Endodermal cell (in vitro differentiated cells): ENCODE data around the gene CDH26. TPM values are rescaled to one million over a fixed set of nuclear protein-coding genes. Genes with fewer than 3 reads are reported as not detected.

ENCODE experiments used
- DNase-seq: peaks from one replicate; pipeline ENCODE4 v3.0.0-alpha.2; 2017
- H3K27ac ChIP-seq: 2 replicates; pipeline ENCODE4 v1.5.1; 2013; ENCODE audit warnings: mild to moderate bottlenecking, low read depth, low read length, moderate library complexity
- H3K27me3 ChIP-seq: 2 replicates; pipeline ENCODE4 v1.6.1; 2013; ENCODE audit warnings: mild to moderate bottlenecking, low read length, moderate library complexity; ENCODE audit not compliant: insufficient read depth, control insufficient read depth, poor library complexity, severe bottlenecking
- H3K36me3 ChIP-seq: 2 replicates; pipeline ENCODE4 v1.7.0; 2013; ENCODE audit warnings: mild to moderate bottlenecking, low read length, moderate library complexity; ENCODE audit not compliant: control insufficient read depth, insufficient read depth
- H3K4me1 ChIP-seq: one replicate; pipeline ENCODE4 v1.7.0; 2013; ENCODE audit warnings: low read length; ENCODE audit not compliant: control insufficient read depth, insufficient read depth
- H3K4me3 ChIP-seq: 2 replicates; pipeline ENCODE4 v1.5.1; 2013; ENCODE audit warnings: mild to moderate bottlenecking, low read length, moderate library complexity
- H3K9ac ChIP-seq: 2 replicates; pipeline ENCODE4 v1.6.1; 2013; ENCODE audit warnings: mild to moderate bottlenecking, low read length, moderate library complexity; ENCODE audit not compliant: poor library complexity, severe bottlenecking; ENCODE audit errors: extremely low read depth
- H3K9me3 ChIP-seq: 2 replicates; pipeline ENCODE4 v1.6.1; 2013; ENCODE audit warnings: mild to moderate bottlenecking, low read length, moderate library complexity; ENCODE audit not compliant: control insufficient read depth
- H3K27ac Mint-ChIP-seq: 2 replicates; pipeline ENCODE4 v1.8.0; 2020; ENCODE audit warnings: mixed read lengths
- H3K27me3 Mint-ChIP-seq: 2 replicates; pipeline ENCODE4 v1.8.0; 2021; ENCODE audit warnings: mild to moderate bottlenecking, mixed read lengths; ENCODE audit not compliant: insufficient read depth
- H3K36me3 Mint-ChIP-seq: 2 replicates; pipeline ENCODE4 v1.8.0; 2020; ENCODE audit warnings: low read depth, mixed read lengths
- H3K4me1 Mint-ChIP-seq: 2 replicates; pipeline ENCODE4 v1.8.0; 2020; ENCODE audit warnings: mixed read lengths
- H3K4me3 Mint-ChIP-seq: 2 replicates; pipeline ENCODE4 v1.8.0; 2020; ENCODE audit warnings: mild to moderate bottlenecking, moderate library complexity, mixed read lengths
- H3K9me3 Mint-ChIP-seq: 2 replicates; pipeline ENCODE4 v1.8.0; 2020; ENCODE audit warnings: mild to moderate bottlenecking, mixed read lengths
- WGBS, 2 experiments: methylation state at CpG; one replicate each; pipeline versions ENCODE4 v1.1.5 to v1.1.7; 2013; ENCODE audit warnings: missing lambda C conversion rate in 2 of 2, mixed read lengths in 1 of 2; ENCODE audit not compliant: insufficient coverage in 1 of 2, insufficient read length in 1 of 2; 5-methylcytosine and 5-hydroxymethylcytosine counted together
- total RNA-seq, 2 donors: library from RNA; stranded (reverse); fragmentation: NEBNext Ultra II Directional in 1 of 2; extraction: Animal tissue kit (Norgen Biotek cat#: 25700) in 1 of 2; gene quantifications; 2 replicates in 1 of 2; 3 replicates in 1 of 2; pipeline ENCODE4 v1.2.1, GENCODE V29; 2021
- TF ChIP-seq, protein P1 (sequence below): fragments of 200-600 bp; sonication (generic); conservative IDR thresholded peaks from 2 replicates; pipeline ENCODE4 v1.5.0; 2021; ENCODE audit warnings: antibody characterized with exemption, mild to moderate bottlenecking

Gene CDH26
- total RNA-seq, 2 donors from 2014 or later: 0.97 to 2.0 TPM

DNA sequence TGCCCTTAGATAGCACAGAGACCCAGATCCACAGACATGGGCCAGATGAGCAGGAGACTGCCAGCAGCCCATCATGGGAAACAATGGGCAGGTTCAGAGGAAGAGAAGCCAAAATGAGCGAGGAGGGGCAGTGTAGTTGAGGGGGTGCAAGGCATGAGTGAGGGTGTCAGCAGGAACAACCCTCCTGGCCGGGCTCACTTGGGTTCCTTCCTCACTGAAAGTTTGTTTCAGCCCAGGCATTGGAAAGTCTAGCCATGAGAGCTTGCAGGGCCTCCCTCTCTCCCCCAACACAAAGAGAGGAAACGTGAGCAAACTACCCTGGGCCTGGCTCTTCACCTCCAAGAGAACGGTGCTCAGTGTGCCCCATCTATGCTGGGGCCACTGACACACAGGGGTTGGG lies 48.0 kb downstream of the CDH26 start:
- H3K4me1 Mint-ChIP-seq: peaks cover 3% of the 10 kb centered on the region
- Histone ChIP-seq H3K27ac (no peak overlapping the region), H3K4me1 (no peaks in the 10 kb centered on the region), H3K27me3 (no peaks in the 10 kb centered on the region), H3K9me3 (no peaks in the 10 kb centered on the region), H3K9ac (no peak overlapping the region), H3K36me3 (no peaks in the 10 kb centered on the region), H3K4me3 (no peak overlapping the region)
- no peak overlapping the region for H3K27ac Mint-ChIP-seq
- DNase-seq: no peak
- TF ChIP-seq, protein P1, sequence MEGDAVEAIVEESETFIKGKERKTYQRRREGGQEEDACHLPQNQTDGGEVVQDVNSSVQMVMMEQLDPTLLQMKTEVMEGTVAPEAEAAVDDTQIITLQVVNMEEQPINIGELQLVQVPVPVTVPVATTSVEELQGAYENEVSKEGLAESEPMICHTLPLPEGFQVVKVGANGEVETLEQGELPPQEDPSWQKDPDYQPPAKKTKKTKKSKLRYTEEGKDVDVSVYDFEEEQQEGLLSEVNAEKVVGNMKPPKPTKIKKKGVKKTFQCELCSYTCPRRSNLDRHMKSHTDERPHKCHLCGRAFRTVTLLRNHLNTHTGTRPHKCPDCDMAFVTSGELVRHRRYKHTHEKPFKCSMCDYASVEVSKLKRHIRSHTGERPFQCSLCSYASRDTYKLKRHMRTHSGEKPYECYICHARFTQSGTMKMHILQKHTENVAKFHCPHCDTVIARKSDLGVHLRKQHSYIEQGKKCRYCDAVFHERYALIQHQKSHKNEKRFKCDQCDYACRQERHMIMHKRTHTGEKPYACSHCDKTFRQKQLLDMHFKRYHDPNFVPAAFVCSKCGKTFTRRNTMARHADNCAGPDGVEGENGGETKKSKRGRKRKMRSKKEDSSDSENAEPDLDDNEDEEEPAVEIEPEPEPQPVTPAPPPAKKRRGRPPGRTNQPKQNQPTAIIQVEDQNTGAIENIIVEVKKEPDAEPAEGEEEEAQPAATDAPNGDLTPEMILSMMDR: no peak
- WGBS, 2 experiments: 91 to 100% methylated on average over 1 to 4 of the region's 4 CpGs
- no peak overlapping the region for H3K4me3 Mint-ChIP-seq
- no peaks in the 10 kb centered on the region for H3K36me3 Mint-ChIP-seq
- peaks cover 1% of the 10 kb centered on the region for H3K27me3 Mint-ChIP-seq
- H3K9me3 Mint-ChIP-seq: no peaks in the 10 kb centered on the region

DNA sequence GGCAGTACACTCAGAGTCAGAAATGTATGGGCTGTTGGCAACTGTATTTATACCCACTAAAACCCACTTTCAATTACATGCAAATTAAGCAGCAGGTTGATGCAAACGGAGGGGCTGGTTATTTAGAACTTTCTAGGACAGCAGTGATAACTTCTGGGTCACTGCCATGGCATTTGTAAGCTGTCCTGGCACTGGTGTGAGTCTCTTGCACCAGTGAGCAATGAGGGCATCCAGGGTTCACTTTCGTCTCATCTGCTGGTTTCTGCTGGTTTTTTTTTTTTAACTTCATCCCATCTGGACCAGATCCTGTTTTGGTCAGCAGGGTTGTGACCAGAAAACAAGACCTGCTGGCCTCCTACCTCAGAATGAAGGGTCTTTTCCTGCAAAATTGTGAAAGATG lies 49.2 kb downstream of the CDH26 start:
- no peak overlapping the region for H3K4me3 ChIP-seq
- H3K36me3 ChIP-seq: no peaks in the 10 kb centered on the region
- 71 to 76% methylated on average over 2 of the region's 2 CpGs for WGBS, 2 experiments
- H3K9me3 Mint-ChIP-seq: no peaks in the 10 kb centered on the region
- peaks cover 3% of the 10 kb centered on the region for H3K4me1 Mint-ChIP-seq
- TF ChIP-seq, protein P1: no peak
- H3K27me3 Mint-ChIP-seq: peaks cover 6% of the 10 kb centered on the region
- H3K4me1 ChIP-seq: no peaks in the 10 kb centered on the region
- H3K9ac ChIP-seq: no peak overlapping the region
- no peak overlapping the region for H3K27ac Mint-ChIP-seq
- H3K4me3 Mint-ChIP-seq: no peak overlapping the region
- H3K27me3 ChIP-seq: no peaks in the 10 kb centered on the region
- no peaks in the 10 kb centered on the region for H3K9me3 ChIP-seq
- H3K36me3 Mint-ChIP-seq: no peaks in the 10 kb centered on the region
- peak; percentile 19 for DNase-seq
- no peak overlapping the region for H3K27ac ChIP-seq

DNA sequence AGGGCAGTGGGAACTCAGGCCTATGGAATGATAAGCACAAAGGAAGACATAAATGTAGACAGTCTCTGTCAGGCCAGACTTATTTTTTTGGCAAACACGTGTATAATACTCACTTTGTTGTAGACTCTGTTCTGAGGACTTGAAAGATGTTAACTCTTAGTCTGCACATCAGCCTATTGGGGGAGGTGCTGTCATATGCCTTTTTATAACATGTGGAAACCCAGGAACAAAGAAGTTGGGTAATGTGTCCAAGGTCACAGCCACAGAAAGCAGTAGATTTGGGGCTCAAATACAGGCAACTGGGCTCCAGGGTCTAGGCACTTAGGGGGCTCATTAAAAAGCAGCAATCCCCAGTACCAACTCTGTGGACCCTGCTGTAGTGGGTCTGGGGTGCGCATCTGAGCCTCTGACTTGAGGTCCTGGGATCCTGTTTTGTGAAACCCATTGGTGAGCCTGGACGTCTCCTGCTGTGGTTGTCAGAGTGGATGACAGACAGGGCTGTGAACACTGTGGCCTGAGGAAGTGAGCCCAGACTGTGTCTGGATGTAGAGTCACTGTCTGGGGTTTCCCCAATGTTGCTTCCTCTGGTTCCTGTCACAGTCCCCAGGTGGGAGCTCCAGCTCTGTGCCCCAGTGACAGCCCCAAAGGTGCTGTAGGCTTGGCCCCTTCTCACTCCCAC lies 50.0 kb downstream of the CDH26 start:
- no peak for DNase-seq
- Histone ChIP-seq H3K9me3 (no peaks in the 10 kb centered on the region), H3K27ac (no peak overlapping the region), H3K36me3 (no peaks in the 10 kb centered on the region), H3K27me3 (no peaks in the 10 kb centered on the region), H3K9ac (no peak overlapping the region), H3K4me1 (no peaks in the 10 kb centered on the region), H3K4me3 (no peak overlapping the region)
- Mint-ChIP-seq H3K36me3 (no peaks in the 10 kb centered on the region), H3K27ac (no peak overlapping the region), H3K9me3 (no peaks in the 10 kb centered on the region), H3K4me3 (no peak overlapping the region), H3K4me1 (peaks cover 3% of the 10 kb centered on the region), H3K27me3 (peaks cover 6% of the 10 kb centered on the region)
- 72 to 87% methylated on average over 2 to 3 of the region's 3 CpGs for WGBS, 2 experiments
- TF ChIP-seq, protein P1: no peak
